Measurements from ENCODE around the gene OTOP3.
A peak's percentile ranks its signal among the peaks of the same experiment; 100 is the strongest.

The OTOP3 gene

DNA sequence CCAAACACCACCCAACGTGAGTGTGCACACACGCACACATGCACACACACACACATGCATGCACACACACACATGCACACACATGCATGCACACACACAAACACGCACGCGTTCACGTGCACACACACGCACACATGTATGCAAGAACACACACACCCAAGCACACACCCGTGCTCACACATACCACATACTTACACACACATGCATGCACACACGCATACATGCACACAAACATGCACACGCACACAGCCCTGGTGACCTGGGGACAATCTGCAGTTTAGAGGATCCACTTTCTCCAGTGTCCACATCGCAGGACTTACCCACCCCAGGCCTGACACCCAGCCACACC is 18.9 kb upstream of the OTOP3 start:
- DNase-seq (ENCODE audit: low read depth in 2 of 2): no peak

- no peak for DNase-seq (ENCODE audit: low read depth in 2 of 2)
Measured at GRCh38 chr17:74917430-74917829, 18.3 kb upstream of the OTOP3 start.

GRCh38 chr17:74918906-74919305 is 16.8 kb upstream of the OTOP3 start:
- DNase-seq (ENCODE audit: low read depth in 2 of 2): no peak

GRCh38 chr17:74919440-74920305 is 16.0 kb upstream of the OTOP3 start:
- DNase-seq (ENCODE audit: low read depth in 2 of 2): peak in 1 of 2 donors; percentile 12

- DNase-seq (ENCODE audit: low read depth in 2 of 2): no peak
Measured at GRCh38 chr17:74920306-74920620, 15.4 kb upstream of the OTOP3 start.

GRCh38 chr17:74920642-74921025 is 15.1 kb upstream of the OTOP3 start:
- DNase-seq (ENCODE audit: low read depth in 2 of 2): no peak

DNA sequence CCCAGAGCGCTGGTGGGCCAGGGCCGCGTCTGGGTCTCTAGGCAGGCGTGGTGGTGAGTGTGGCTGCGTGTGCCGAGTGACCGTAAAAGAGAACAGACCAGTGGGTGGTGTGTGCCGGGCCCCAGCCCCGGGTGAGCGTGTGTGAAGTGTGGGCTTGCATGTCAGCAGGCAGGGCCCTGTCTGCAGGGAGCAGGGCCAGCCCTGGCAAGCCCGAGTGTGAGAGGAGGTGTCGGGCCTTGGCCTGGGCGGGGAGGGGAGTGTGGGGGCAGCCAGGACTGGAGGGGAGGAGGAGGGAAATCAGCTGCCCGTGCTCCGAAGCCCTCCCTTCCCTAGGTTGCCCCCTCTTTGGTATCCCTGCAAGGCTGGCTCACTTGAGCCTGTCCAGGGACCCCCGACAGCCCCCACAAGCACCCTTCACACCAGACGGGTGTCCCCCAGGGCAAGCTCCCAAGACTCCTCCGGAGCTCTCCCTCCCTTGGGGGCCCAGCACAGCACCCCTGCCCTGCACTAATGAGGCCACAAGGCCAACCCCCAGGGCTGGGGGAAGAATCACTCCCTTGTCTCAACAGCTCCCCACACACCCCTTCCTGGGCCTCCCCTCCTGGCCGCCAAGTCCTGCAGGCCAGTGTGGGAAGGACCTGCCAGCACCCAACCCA is 14.5 kb upstream of the OTOP3 start:
- no peak for DNase-seq (ENCODE audit: low read depth in 2 of 2)

- no peak for DNase-seq (ENCODE audit: low read depth in 2 of 2)
Measured at GRCh38 chr17:74921769-74922168, 13.9 kb upstream of the OTOP3 start.

GRCh38 chr17:74922172-74922571 is 13.5 kb upstream of the OTOP3 start:
- DNase-seq (ENCODE audit: low read depth in 2 of 2): no peak

DNA sequence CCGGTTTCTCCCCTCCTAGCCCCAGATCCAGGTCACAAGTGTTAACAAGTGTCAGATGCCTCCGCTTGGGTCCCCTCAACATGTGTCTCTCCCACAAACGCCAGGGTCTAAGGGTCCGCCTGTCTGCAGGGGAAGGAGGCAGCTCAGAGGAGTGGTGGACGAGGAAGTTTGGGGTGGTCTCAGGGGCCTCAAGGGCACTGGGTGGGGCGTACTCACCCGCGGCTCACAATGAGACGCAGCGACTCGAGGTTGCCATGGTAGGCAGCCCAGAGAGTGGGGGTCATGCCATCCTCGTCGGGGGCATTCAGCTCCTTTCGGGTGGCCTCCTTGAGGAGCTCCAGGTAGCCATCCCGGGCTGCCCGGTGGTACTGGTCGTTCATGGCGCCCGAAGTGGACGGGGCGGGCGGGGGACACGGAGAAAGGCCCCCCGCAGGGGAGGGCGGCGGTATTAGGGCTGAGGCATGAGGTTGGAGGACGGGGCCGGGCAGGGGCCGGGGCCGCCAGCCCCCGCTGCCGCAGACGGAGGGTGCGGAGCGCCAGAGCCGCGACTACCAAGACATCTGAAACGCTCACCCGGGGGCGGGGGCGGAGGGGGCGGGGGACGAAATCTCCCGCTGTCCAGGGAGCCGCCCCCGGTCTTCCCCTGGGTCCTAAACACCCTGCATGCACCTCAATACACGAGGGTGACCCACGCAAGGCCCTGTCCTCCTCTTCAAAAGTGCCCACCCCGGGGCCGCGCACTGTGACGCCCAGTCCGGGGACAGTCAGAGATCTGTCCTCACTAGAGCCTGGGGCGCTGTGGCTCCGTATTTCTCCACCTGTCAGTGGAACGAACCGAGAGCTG is 12.8 kb upstream of the OTOP3 start, which contains the start of gene USH1G:
Gene USH1G (minus strand): TSS at position 562 of the 844 bp plus-strand sequence. CDS start 182 bp downstream, at position 380.
- no peak for DNase-seq (ENCODE audit: low read depth in 2 of 2)

- peak; percentile 71 to 81 for DNase-seq (ENCODE audit: low read depth in 2 of 2)
Measured at GRCh38 chr17:74923538-74924249, 12.0 kb upstream of the OTOP3 start.

DNA sequence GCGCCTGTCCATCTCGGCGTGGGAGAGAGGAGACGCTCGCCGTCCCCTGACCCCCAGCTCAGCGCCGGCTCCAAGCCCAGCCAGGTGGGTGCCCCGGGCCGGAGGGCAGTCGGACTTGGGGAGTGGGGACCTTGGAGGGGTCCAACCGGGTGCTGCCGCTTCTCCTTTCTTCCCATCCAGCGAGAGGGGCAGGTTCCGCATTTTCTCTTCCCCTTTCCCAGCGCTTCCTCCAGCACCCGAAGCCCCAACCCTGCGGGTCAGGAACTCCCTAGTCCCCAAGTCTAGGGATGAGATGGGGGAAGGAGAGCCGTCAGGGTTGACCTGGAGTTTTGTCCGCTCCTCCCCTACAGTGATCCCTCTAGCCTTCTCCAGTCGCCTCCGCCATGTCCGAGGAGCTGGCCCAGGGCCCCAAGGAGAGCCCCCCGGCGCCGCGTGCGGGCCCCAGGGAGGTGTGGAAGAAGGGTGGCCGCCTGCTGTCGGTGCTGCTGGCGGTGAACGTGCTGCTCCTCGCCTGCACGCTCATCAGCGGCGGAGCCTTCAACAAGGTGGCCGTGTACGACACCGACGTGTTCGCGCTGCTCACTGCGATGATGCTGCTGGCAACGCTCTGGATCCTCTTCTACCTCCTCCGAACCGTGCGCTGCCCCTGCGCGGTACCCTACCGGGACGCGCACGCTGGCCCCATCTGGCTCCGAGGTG is 11.3 kb upstream of the OTOP3 start, which contains the start of gene OTOP2:
Gene OTOP2 (plus strand): TSS at position 24 of the 699 bp plus-strand sequence. CDS start 360 bp downstream, at position 384.
- DNase-seq (ENCODE audit: low read depth in 2 of 2): peak in 1 of 2 donors; percentile 10

DNA sequence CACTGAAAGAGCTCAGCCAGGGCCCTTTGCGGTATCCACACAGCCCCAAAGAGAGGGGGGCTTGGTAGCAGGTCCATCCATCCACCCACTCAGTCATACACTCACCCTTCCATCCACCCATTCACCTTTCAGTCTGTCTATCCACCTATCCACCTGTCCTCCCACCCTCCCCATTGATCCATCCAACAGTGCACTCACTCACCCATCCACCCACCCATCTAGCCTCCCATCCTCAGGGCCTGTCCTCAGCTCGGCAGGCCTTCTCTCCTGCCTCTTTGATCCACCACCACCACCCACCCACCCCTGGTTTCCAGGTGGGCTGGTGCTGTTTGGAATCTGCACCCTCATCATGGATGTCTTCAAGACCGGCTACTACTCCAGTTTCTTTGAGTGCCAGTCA is 10.5 kb upstream of the OTOP3 start:
- DNase-seq (ENCODE audit: low read depth in 2 of 2): no peak

DNA sequence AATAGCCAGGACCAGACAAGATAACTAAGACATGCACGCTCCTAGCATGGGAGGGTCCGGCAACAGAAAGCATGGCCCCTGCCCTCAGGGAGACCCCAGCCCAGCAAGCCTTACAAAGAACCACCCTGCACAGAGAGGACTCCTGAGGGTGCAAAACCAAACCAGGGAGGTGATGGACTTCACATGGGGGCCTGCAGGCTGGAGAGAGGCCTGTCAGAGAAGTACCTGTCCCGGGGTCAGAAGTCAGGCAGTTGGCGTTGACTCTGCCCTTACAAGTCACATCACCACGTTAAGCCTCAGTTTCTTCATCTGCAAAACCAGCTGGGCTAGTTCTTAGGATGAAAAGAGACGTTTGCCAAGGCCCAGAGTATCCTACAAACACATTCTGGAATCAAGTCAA is 6.9 kb upstream of the OTOP3 start:
- DNase-seq (ENCODE audit: low read depth in 2 of 2): no peak

- DNase-seq (ENCODE audit: low read depth in 2 of 2): no peak
Measured at GRCh38 chr17:74930535-74931036, 5.1 kb upstream of the OTOP3 start.

- DNase-seq (ENCODE audit: low read depth in 2 of 2): no peak
Measured at GRCh38 chr17:74935048-74935447, 650 bp upstream of the OTOP3 start.

GRCh38 chr17:74936470-74936799 is 737 bp downstream of the OTOP3 start:
- no peak for DNase-seq (ENCODE audit: low read depth in 2 of 2)

- DNase-seq (ENCODE audit: low read depth in 2 of 2): no peak
Measured at GRCh38 chr17:74937064-74938051, 1.7 kb downstream of the OTOP3 start.

DNA sequence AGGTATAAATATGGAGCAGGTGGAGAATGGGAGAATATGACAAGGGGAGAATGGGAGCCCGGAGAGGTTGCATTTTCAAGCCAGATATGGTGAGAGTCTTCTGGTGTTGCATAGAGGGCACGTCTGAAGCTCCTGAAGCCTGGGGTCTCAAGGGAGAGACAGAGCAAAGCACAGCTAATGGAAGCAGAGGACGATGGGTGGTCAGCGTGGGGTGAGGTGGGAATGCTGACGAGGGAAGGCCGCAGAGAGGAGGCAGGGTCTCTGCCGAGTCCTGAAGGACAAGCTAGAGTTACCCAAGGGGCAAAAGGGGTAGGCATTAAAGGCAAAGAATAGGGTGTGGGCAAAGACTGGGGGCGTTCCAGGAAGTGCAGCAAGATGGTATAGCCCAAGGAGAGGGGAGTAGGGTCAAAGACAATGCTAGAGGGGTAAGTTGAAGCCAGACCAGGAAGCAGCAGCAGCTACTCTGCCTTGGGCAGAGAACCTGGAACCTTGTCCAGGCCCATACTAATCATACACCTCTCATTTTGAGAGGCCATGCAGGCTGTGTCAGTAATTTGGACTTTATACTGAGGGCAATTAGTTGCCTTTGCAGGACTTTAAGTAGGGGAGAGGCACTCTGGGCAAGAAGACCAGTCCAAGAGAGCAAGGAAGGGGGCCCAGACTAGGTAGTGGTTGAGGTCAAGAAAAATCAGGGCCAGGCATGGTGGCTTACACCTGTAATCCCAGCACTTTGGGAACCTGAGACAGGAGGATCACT is 2.7 kb downstream of the OTOP3 start:
- no peak for DNase-seq (ENCODE audit: low read depth in 2 of 2)

Data from stimulated activated CD4-positive, alpha-beta T cell treated with anti-CD3 and anti-CD28 coated beads, Interleukin-4, amount 100 ng/mL, for 48 hours (primary cell).